KMS-11 (cell line): Measurements from ENCODE around the gene FAM81A.
"Not testable (repeated sequence)": the region's sequence is repeated elsewhere in the genome, so short reads cannot be mapped to it uniquely, and the experiment has no call there.

ENCODE experiments used
- H2AFZ ChIP-seq: fragments of 200-600 bp; sonication (generic); 2 replicates; pipeline ENCODE4 v1.6.1; 2016; ENCODE audit warnings: antibody characterized with exemption, mixed run types, low read depth
- H3K27ac ChIP-seq: fragments of 200-600 bp; sonication (generic); 2 replicates; pipeline ENCODE4 v1.6.1; 2016; ENCODE audit warnings: mild to moderate bottlenecking, mixed run types
- H3K27me3 ChIP-seq: fragments of 200-600 bp; sonication (generic); 2 replicates; pipeline ENCODE4 v1.6.1; 2017; ENCODE audit warnings: mild to moderate bottlenecking, low read depth, mixed run types, moderate library complexity; ENCODE audit not compliant: insufficient read depth
- H3K36me3 ChIP-seq: fragments of 200-600 bp; sonication (generic); 2 replicates; pipeline ENCODE4 v1.6.1; 2017; ENCODE audit warnings: mild to moderate bottlenecking, mixed run types; ENCODE audit not compliant: insufficient read depth
- H3K4me1 ChIP-seq: fragments of 200-600 bp; sonication (generic); 2 replicates; pipeline ENCODE4 v1.6.1; 2016; ENCODE audit warnings: mild to moderate bottlenecking, low read depth, mixed run types; ENCODE audit not compliant: poor library complexity, severe bottlenecking
- H3K4me2 ChIP-seq: fragments of 200-600 bp; sonication (generic); 2 replicates; pipeline ENCODE4 v1.7.0; 2016; ENCODE audit warnings: mild to moderate bottlenecking, mixed run types
- H3K4me3 ChIP-seq: fragments of 200-600 bp; sonication (generic); IDR thresholded peaks from 2 replicates; pipeline ENCODE4 v1.6.1; 2017; ENCODE audit warnings: low read depth, low read length, mixed read lengths; ENCODE audit not compliant: insufficient read depth
- H3K79me2 ChIP-seq: fragments of 200-600 bp; sonication (generic); 2 replicates; pipeline ENCODE4 v1.6.1; 2016; ENCODE audit warnings: low read depth, mixed run types; ENCODE audit not compliant: insufficient read depth
- H3K9ac ChIP-seq: fragments of 200-600 bp; sonication (generic); 2 replicates; pipeline ENCODE4 v1.6.1; 2016; ENCODE audit warnings: mild to moderate bottlenecking, mixed run types
- H4K20me1 ChIP-seq: fragments of 200-600 bp; sonication (generic); 2 replicates; pipeline ENCODE4 v1.6.1; 2016; ENCODE audit warnings: mild to moderate bottlenecking, mixed run types; ENCODE audit not compliant: insufficient read depth
- CTCF ChIP-seq: fragments of 200-600 bp; sonication (generic); conservative IDR thresholded peaks from 2 replicates; pipeline ENCODE4 v1.6.1; 2017; ENCODE audit warnings: low read depth, mild to moderate bottlenecking, antibody characterized with exemption, low read length, moderate library complexity, mixed read lengths

FAM81A gene

DNA sequence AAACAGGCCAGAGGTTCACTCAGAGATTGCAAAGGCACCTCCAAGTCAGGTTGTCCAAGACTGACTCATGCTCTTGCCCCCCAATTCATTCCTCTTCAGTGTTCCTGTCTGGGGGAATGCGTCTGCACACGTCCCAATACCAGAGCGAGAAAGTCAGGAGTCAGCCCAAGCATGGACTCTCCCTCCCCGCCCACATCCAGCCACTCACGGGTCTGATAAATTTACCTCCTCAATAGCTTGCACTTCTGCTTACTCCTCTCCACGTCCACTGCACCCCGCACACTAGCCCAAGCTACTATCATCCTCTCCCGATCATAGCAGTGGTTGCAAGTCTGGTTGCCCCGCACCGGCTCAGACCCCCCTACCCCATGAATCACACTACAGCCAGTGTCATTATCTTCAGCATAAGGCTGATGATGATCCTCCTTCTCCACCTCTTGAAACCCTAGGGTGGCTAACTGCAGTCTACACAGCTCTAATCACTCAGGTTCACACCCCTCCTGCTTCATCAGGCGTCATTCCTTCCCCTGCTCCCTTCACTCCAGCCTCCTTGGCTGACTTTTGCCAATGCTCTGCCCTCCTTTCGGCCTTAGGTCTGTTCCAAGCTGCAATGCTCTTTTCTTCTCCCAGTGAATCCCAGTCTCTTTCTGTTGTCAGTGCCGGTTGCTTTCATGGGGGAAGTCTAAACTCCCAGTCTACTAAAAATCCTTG, 37.7 kb upstream of the FAM81A start:
- no peaks in the 10 kb centered on the region for H3K36me3 ChIP-seq
- no peak overlapping the region for H3K27ac ChIP-seq
- no peaks in the 10 kb centered on the region for H3K79me2 ChIP-seq
- no peaks in the 10 kb centered on the region for H3K4me1 ChIP-seq
- no peak overlapping the region for H3K9ac ChIP-seq
- H3K27me3 ChIP-seq = no peaks in the 10 kb centered on the region
- no peak for TF ChIP-seq CTCF
- H4K20me1 ChIP-seq = no peaks in the 10 kb centered on the region
- H2AFZ ChIP-seq = no peak overlapping the region
- H3K4me3 ChIP-seq = no peak overlapping the region
- no peak overlapping the region for H3K4me2 ChIP-seq

GRCh38 chr15:59401051-59401823, 36.7 kb upstream of the FAM81A start:
- not testable (repeated sequence) for H3K27ac ChIP-seq, H3K36me3 ChIP-seq, H2AFZ ChIP-seq, H3K9ac ChIP-seq, H3K4me2 ChIP-seq, H4K20me1 ChIP-seq, H3K4me1 ChIP-seq, H3K4me3 ChIP-seq, H3K27me3 ChIP-seq, H3K79me2 ChIP-seq

GRCh38 chr15:59401824-59402569, 36.0 kb upstream of the FAM81A start:
- Histone ChIP-seq H3K27me3 (no peaks in the 10 kb centered on the region), H2AFZ (no peak overlapping the region), H3K79me2 (no peaks in the 10 kb centered on the region), H3K4me2 (no peak overlapping the region), H4K20me1 (no peaks in the 10 kb centered on the region), H3K9ac (no peak overlapping the region), H3K4me3 (no peak overlapping the region), H3K36me3 (no peaks in the 10 kb centered on the region), H3K27ac (no peak overlapping the region), H3K4me1 (no peaks in the 10 kb centered on the region)
- no peak for TF ChIP-seq CTCF

- Histone ChIP-seq H3K4me3 (no peak overlapping the region), H4K20me1 (no peaks in the 10 kb centered on the region), H3K79me2 (no peaks in the 10 kb centered on the region), H2AFZ (no peak overlapping the region), H3K36me3 (no peaks in the 10 kb centered on the region), H3K27ac (no peak overlapping the region), H3K4me1 (no peaks in the 10 kb centered on the region), H3K9ac (no peak overlapping the region), H3K4me2 (no peak overlapping the region), H3K27me3 (no peaks in the 10 kb centered on the region)
- no peak for TF ChIP-seq CTCF
Observed at GRCh38 chr15:59405079-59405478, 32.9 kb upstream of the FAM81A start.
